SK-N-SH (cell line): ENCODE measurements around the gene KMT5B. TPM values are rescaled to one million over a fixed set of nuclear protein-coding genes. Genes with fewer than 3 reads are reported as not detected.

Experiments
- CTCF ChIA-PET: fragments of 300-600, 350-600 bp; formaldehyde crosslinking; extraction: SDS; loops from one replicate; lab custom pipeline; 2021; lab: Yijun Ruan, JAX
- POLR2A ChIA-PET: fragments of 350-600 bp; sonication (Branson Sonifier 250); formaldehyde crosslinking; extraction: SDS; loops from one replicate; lab custom pipeline; 2020; ENCODE audit warnings: antibody characterized with exemption, inconsistent platforms; lab: Yijun Ruan, JAX
- DNase-seq: peaks from one replicate; pipeline ENCODE4 v3.0.0; 2012
- H2AFZ ChIP-seq: fragments of 200-600 bp; sonication (generic); 2 replicates; pipeline ENCODE4 v1.8.1; 2016; ENCODE audit warnings: antibody characterized with exemption, mild to moderate bottlenecking, low read depth
- H3F3A ChIP-seq: fragments of 200-600 bp; sonication (generic); replicated peaks from 2 replicates; pipeline ENCODE3; 2016; ENCODE audit warnings: antibody characterized with exemption, mild to moderate bottlenecking; ENCODE audit not compliant: insufficient read depth
- H3K27ac ChIP-seq, 2 experiments: fragments of 200-500 bp in 1 of 2; fragments of 200-600 bp in 1 of 2; sonication (Bioruptor generic) in 1 of 2; sonication (generic), shearing (Covaris generic) in 1 of 2; 2 replicates each; pipeline versions ENCODE4 v1.5.1 to v1.6.1; 2014 to 2016; ENCODE audit warnings: low read depth in 2 of 2, inconsistent platforms in 1 of 2, low read length in 1 of 2, mild to moderate bottlenecking in 1 of 2, mixed read lengths in 1 of 2
- H3K27me3 ChIP-seq: fragments of 200-600 bp; sonication (generic), shearing (Covaris generic); 2 replicates; pipeline ENCODE4 v1.6.1; 2016; ENCODE audit warnings: mixed run types; ENCODE audit not compliant: insufficient read depth
- H3K36me3 ChIP-seq, 2 experiments: fragments of 200-500 bp in 1 of 2; fragments of 200-600 bp in 1 of 2; sonication (Bioruptor generic) in 1 of 2; sonication (generic) in 1 of 2; replicated peaks in 1 of 2; 2 replicates each; pipeline versions ENCODE3 to v1.5.1; 2014 to 2016; ENCODE audit warnings: low read length in 1 of 2, mild to moderate bottlenecking in 1 of 2; ENCODE audit not compliant: insufficient read depth in 2 of 2, control insufficient read depth in 1 of 2
- H3K4me1 ChIP-seq, 2 experiments: fragments of 200-500 bp in 1 of 2; fragments of 200-600 bp in 1 of 2; sonication (Bioruptor generic) in 1 of 2; sonication (generic), shearing (Covaris generic) in 1 of 2; 2 replicates each; pipeline versions ENCODE4 v1.5.1 to v1.6.1; 2014 to 2016; ENCODE audit warnings: low read depth in 1 of 2, low read length in 1 of 2, mixed run types in 1 of 2; ENCODE audit not compliant: insufficient read depth in 2 of 2, control insufficient read depth in 1 of 2
- H3K4me2 ChIP-seq: fragments of 200-600 bp; sonication (generic), shearing (Covaris generic); 2 replicates; pipeline ENCODE4 v1.6.1; 2017; ENCODE audit warnings: mixed run types
- H3K4me3 ChIP-seq, 2 experiments: fragments of 200-500 bp in 1 of 2; fragments of 200-600 bp in 1 of 2; sonication (Bioruptor generic) in 1 of 2; sonication (generic), shearing (Covaris generic) in 1 of 2; 2 replicates each; pipeline versions ENCODE4 v1.5.1 to v1.8.1; 2014 to 2016; ENCODE audit warnings: low read depth in 2 of 2, inconsistent platforms in 1 of 2, low read length in 1 of 2, mild to moderate bottlenecking in 1 of 2, mixed read lengths in 1 of 2, moderate library complexity in 1 of 2
- H3K79me2 ChIP-seq: fragments of 200-600 bp; sonication (generic); 2 replicates; pipeline ENCODE4 v1.8.1; 2017; ENCODE audit warnings: mild to moderate bottlenecking; ENCODE audit not compliant: insufficient read depth
- H3K9ac ChIP-seq: fragments of 200-600 bp; sonication (generic); 2 replicates; pipeline ENCODE4 v1.6.1; 2017; ENCODE audit warnings: mixed run types
- H3K9me2 ChIP-seq: fragments of 200-600 bp; sonication (generic); 2 replicates; pipeline ENCODE4 v1.6.1; 2017; ENCODE audit warnings: mixed run types
- H3K9me3 ChIP-seq: fragments of 200-600 bp; sonication (generic); 2 replicates; pipeline ENCODE4 v1.6.1; 2017; ENCODE audit warnings: mixed run types, mild to moderate bottlenecking, moderate library complexity
- H4K20me1 ChIP-seq: fragments of 200-600 bp; sonication (generic); 2 replicates; pipeline ENCODE4 v1.6.1; 2017; ENCODE audit warnings: mild to moderate bottlenecking, mixed run types; ENCODE audit not compliant: insufficient read depth
- EZH2phosphoT487 ChIP-seq: fragments of 200-600 bp; sonication (generic); IDR thresholded peaks from 2 replicates; pipeline ENCODE4 v1.6.1; 2017; ENCODE audit warnings: low read depth, mixed run types, mild to moderate bottlenecking, antibody characterized with exemption, moderate library complexity, borderline replicate concordance
- FOXJ3 ChIP-seq: sonication (generic); formaldehyde crosslinking; IDR thresholded peaks from 2 replicates; pipeline ENCODE4 v1.5.1; 2020; ENCODE audit warnings: mild to moderate bottlenecking, missing genetic modification reagents
- GATA2 ChIP-seq: sonication (generic); formaldehyde crosslinking; IDR thresholded peaks from 2 replicates; pipeline ENCODE4 v1.5.0; 2020; ENCODE audit warnings: mild to moderate bottlenecking, missing genetic modification reagents
- MEF2A ChIP-seq: IDR thresholded peaks from 2 replicates; pipeline ENCODE4 v1.4.0; 2012; ENCODE audit warnings: low read depth, borderline replicate concordance
- MXI1 ChIP-seq: IDR thresholded peaks from 2 replicates; pipeline ENCODE4 v1.6.1; 2012; ENCODE audit warnings: mild to moderate bottlenecking, low read depth, low read length, improper control_type of control experiment
- RXRA ChIP-seq: IDR thresholded peaks from 2 replicates; pipeline ENCODE4 v1.4.0; 2012; ENCODE audit warnings: low read depth, mild to moderate bottlenecking, borderline replicate concordance
- SMC3 ChIP-seq: IDR thresholded peaks from 2 replicates; pipeline ENCODE4 v1.6.1; 2012; ENCODE audit warnings: low read depth, low read length, improper control_type of control experiment
- USF1 ChIP-seq: IDR thresholded peaks from 2 replicates; pipeline ENCODE4 v1.4.0; 2012; ENCODE audit warnings: low read depth, borderline replicate concordance
- YY1 ChIP-seq: IDR thresholded peaks from 2 replicates; pipeline ENCODE4 v1.4.0; 2012; ENCODE audit warnings: low read depth, mild to moderate bottlenecking
- ZBTB33 ChIP-seq: IDR thresholded peaks from 2 replicates; pipeline ENCODE4 v1.4.0; 2012; ENCODE audit warnings: low read depth, borderline replicate concordance
- WGBS: methylation state at CpG from one replicate; pipeline ENCODE4 v1.1.6; 2017; ENCODE audit warnings: low lambda C conversion rate; 5-methylcytosine and 5-hydroxymethylcytosine counted together
- polyA plus RNA-seq, 3 experiments: library from polyadenylated mRNA; depleted of rRNA; stranded (reverse); fragments of >200 nt; gene quantifications; 2 replicates each; pipeline ENCODE4 v1.2.3, GENCODE V29; 2012
- TF ChIP-seq, protein P1 (sequence below): IDR thresholded peaks from 2 replicates; pipeline ENCODE4; 2012
- TF ChIP-seq, protein P2 (sequence below): IDR thresholded peaks from 2 replicates; pipeline ENCODE4 v1.4.0; 2012; ENCODE audit warnings: low read depth

Gene KMT5B
- polyA plus RNA-seq, 1 of the 3 experiments (the other 2 are of a cell fraction), result 10.4 TPM

DNA sequence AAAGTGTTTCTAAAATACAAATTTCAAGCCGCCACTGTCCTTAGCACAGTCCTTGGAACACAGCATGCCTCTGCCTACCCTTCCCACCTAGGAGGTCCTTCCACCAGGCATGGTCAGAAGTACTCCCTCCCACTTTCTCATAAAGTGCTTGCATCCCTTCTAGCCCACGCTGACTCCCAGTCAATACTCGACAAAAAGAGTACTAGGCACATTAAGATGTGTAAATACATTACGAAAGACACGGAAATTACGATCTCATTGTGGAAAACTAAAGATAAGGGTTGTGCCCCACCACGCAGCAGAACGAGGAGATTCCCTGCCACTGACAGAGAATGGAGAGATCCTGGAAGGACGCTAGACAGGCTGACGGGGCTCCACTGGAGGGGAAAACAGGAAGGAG lies 105.4 kb downstream of the KMT5B start:
- CTCF ChIA-PET, result interaction anchor here (1.2 kb wide), 1 partner anchor 11 kb away, joined by 5 read pairs; no protein-coding TSS in a partner anchor
- no peak overlapping the region for H3K27ac ChIP-seq
- 93% methylated on average over 10 of the region's 10 CpGs for WGBS
- no peak overlapping the region for H2AFZ ChIP-seq
- no peaks in the 10 kb centered on the region for H4K20me1 ChIP-seq
- H3K4me3 ChIP-seq, result no peak overlapping the region
- peaks cover 0 to 3% of the 10 kb centered on the region in 2 experiments; a peak in 1 of 4 replicates for H3K4me1 ChIP-seq
- H3K27me3 ChIP-seq, result no peaks in the 10 kb centered on the region
- no peaks in the 10 kb centered on the region for H3K9me3 ChIP-seq
- peaks cover 0 to 10% of the 10 kb centered on the region in 2 experiments for H3K36me3 ChIP-seq
- H3K79me2 ChIP-seq, result peaks cover 66% of the 10 kb centered on the region
- no peak overlapping the region for H3K9ac ChIP-seq
- no peak for TF ChIP-seq ZBTB33
- no peak for TF ChIP-seq YY1
- no peak for TF ChIP-seq MEF2A
- TF ChIP-seq USF1, result no peak
- no peak for TF ChIP-seq GATA2 (CRISPR knock-in tag)
- TF ChIP-seq, protein P1, sequence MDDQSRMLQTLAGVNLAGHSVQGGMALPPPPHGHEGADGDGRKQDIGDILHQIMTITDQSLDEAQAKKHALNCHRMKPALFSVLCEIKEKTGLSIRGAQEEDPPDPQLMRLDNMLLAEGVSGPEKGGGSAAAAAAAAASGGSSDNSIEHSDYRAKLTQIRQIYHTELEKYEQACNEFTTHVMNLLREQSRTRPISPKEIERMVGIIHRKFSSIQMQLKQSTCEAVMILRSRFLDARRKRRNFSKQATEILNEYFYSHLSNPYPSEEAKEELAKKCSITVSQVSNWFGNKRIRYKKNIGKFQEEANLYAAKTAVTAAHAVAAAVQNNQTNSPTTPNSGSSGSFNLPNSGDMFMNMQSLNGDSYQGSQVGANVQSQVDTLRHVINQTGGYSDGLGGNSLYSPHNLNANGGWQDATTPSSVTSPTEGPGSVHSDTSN, result no peak
- TF ChIP-seq FOXJ3 (CRISPR knock-in tag), result no peak
- no peak for TF ChIP-seq EZH2phosphoT487
- TF ChIP-seq, protein P2, sequence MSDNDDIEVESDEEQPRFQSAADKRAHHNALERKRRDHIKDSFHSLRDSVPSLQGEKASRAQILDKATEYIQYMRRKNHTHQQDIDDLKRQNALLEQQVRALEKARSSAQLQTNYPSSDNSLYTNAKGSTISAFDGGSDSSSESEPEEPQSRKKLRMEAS, result no peak
- TF ChIP-seq RXRA, result no peak
- TF ChIP-seq SMC3, result no peak
- no peak for TF ChIP-seq MXI1
- POLR2A ChIA-PET, result no interaction called here
- no peaks in the 10 kb centered on the region for H3F3A ChIP-seq
- H3K4me2 ChIP-seq, result no peak overlapping the region
- no peak for DNase-seq
- H3K9me2 ChIP-seq, result no peaks in the 10 kb centered on the region
